ENCODE measurements around the gene PAOX.

PAOX gene

GRCh38 chr10:133391761-133392518 is 12.9 kb downstream of the PAOX start:
- no peak overlapping the region for H3K9ac ChIP-seq (ENCODE audit: low read length)
- no peak for TF ChIP-seq CTCF (IDR thresholded peaks at IDR 0.05; ENCODE audit: insufficient read depth, low read length, poor library complexity, severe bottlenecking)

GRCh38 chr10:133393401-133394063 is 14.5 kb downstream of the PAOX start:
- peak overlapping the region; percentile 93 for H3K9ac ChIP-seq (ENCODE audit: low read length)
- peak overlapping the region; percentile 76 for H2AFZ ChIP-seq (ENCODE audit: low read depth, low read length, severe bottlenecking)
- H3K9me3 ChIP-seq (ENCODE audit: insufficient read depth, low read length) = no peaks in the 10 kb centered on the region
- H3K9me2 ChIP-seq (replicated peaks; ENCODE audit: insufficient read depth, low read length) = no peaks in the 10 kb centered on the region
- peaks cover 22% of the 10 kb centered on the region for H3K79me2 ChIP-seq (ENCODE audit: insufficient read depth, low read length)
- H3F3A ChIP-seq (ENCODE audit: insufficient read depth) = peaks cover 22% of the 10 kb centered on the region
- H3K4me3 ChIP-seq (ENCODE audit: insufficient read depth, low read length, poor library complexity, severe bottlenecking) = peak overlapping the region; percentile 73
- H3K27me3 ChIP-seq (ENCODE audit: low read length) = no peaks in the 10 kb centered on the region
- peak overlapping the region; percentile 53 for H3K27ac ChIP-seq (ENCODE audit: low read depth, low read length)
- TF ChIP-seq CTCF (IDR thresholded peaks at IDR 0.05; ENCODE audit: insufficient read depth, low read length, poor library complexity, severe bottlenecking) = no peak
- no peak for TF ChIP-seq EZH2phosphoT487 (conservative IDR thresholded peaks at IDR 0.05; ENCODE audit: low read length)
- peak overlapping the region; percentile 86 for H3K4me2 ChIP-seq (ENCODE audit: low read depth, low read length, poor library complexity, severe bottlenecking)
- no peaks in the 10 kb centered on the region for H4K20me1 ChIP-seq (ENCODE audit: low read depth, low read length)
- H3K36me3 ChIP-seq (ENCODE audit: low read length) = no peaks in the 10 kb centered on the region

More at GRCh38 chr10:133391761-133392518, 12.9 kb downstream of the PAOX start:
- Histone ChIP-seq H3K9me3 (ENCODE audit: insufficient read depth, low read length) (no peaks in the 10 kb centered on the region), H3K9me2 (replicated peaks; ENCODE audit: insufficient read depth, low read length) (no peaks in the 10 kb centered on the region), H3F3A (ENCODE audit: insufficient read depth) (peaks cover 22% of the 10 kb centered on the region), H3K4me2 (ENCODE audit: low read depth, low read length, poor library complexity, severe bottlenecking) (no peak overlapping the region), H3K4me3 (ENCODE audit: insufficient read depth, low read length, poor library complexity, severe bottlenecking) (no peak overlapping the region), H3K36me3 (ENCODE audit: low read length) (no peaks in the 10 kb centered on the region), H3K79me2 (ENCODE audit: insufficient read depth, low read length) (peaks cover 22% of the 10 kb centered on the region), H2AFZ (ENCODE audit: low read depth, low read length, severe bottlenecking) (no peak overlapping the region), H3K27ac (ENCODE audit: low read depth, low read length) (no peak overlapping the region), H4K20me1 (ENCODE audit: low read depth, low read length) (no peaks in the 10 kb centered on the region), H3K27me3 (ENCODE audit: low read length) (no peaks in the 10 kb centered on the region)

- Histone ChIP-seq H3F3A (ENCODE audit: insufficient read depth) (peaks cover 19% of the 10 kb centered on the region), H3K79me2 (ENCODE audit: insufficient read depth, low read length) (peaks cover 22% of the 10 kb centered on the region), H3K9ac (ENCODE audit: low read length) (peak within 1 kb of the TSS; percentile 93), H4K20me1 (ENCODE audit: low read depth, low read length) (no peaks in the 10 kb centered on the region), H3K4me2 (ENCODE audit: low read depth, low read length, poor library complexity, severe bottlenecking) (peak within 1 kb of the TSS; percentile 86), H2AFZ (ENCODE audit: low read depth, low read length, severe bottlenecking) (peak within 1 kb of the TSS; percentile 90), H3K27ac (ENCODE audit: low read depth, low read length) (peak within 1 kb of the TSS; percentile 53), H3K9me3 (ENCODE audit: insufficient read depth, low read length) (no peaks in the 10 kb centered on the region), H3K9me2 (replicated peaks; ENCODE audit: insufficient read depth, low read length) (no peaks in the 10 kb centered on the region), H3K27me3 (ENCODE audit: low read length) (no peaks in the 10 kb centered on the region), H3K4me3 (ENCODE audit: insufficient read depth, low read length, poor library complexity, severe bottlenecking) (peak within 1 kb of the TSS; percentile 73), H3K36me3 (ENCODE audit: low read length) (no peaks in the 10 kb centered on the region)
- no peak for TF ChIP-seq CTCF (IDR thresholded peaks at IDR 0.05; ENCODE audit: insufficient read depth, low read length, poor library complexity, severe bottlenecking)
- no peak for TF ChIP-seq EZH2phosphoT487 (conservative IDR thresholded peaks at IDR 0.05; ENCODE audit: low read length)
These were observed 15.1 kb downstream of the PAOX start, which contains the start of gene MTG1 for GRCh38 chr10:133394064-133394663. TSS of gene MTG1 (plus strand) at chr10:133394157. CDS start at chr10:133394221, 64 bp downstream.
